DMS114 treated with DMSO at 0.1 percent for 48 hours (cell line): ENCODE data around the gene PWWP2B.
"Not testable (repeated sequence)": the region's sequence is repeated elsewhere in the genome, so short reads cannot be mapped to it uniquely, and the experiment has no call there.

Source experiments
- DNase-seq: peaks from one replicate; lab custom pipeline; 2025; ENCODE audit not compliant: unreplicated experiment; lab: John Stamatoyannopoulos, UW

Gene PWWP2B

GRCh38 chr10:132380986-132381385 is 16.0 kb upstream of the PWWP2B start:
- DNase-seq = not testable (repeated sequence)

- DNase-seq = no peak
Measured at GRCh38 chr10:132381741-132382140, 15.3 kb upstream of the PWWP2B start.

GRCh38 chr10:132382231-132382922 is 14.6 kb upstream of the PWWP2B start:
- DNase-seq = no peak

GRCh38 chr10:132383101-132383500 is 13.9 kb upstream of the PWWP2B start:
- no peak for DNase-seq

GRCh38 chr10:132383751-132384196 is 13.2 kb upstream of the PWWP2B start:
- no peak for DNase-seq

- no peak for DNase-seq
Measured at GRCh38 chr10:132384618-132385388, 12.2 kb upstream of the PWWP2B start.

- DNase-seq = no peak
Measured at GRCh38 chr10:132385389-132385667, 11.7 kb upstream of the PWWP2B start.

- no peak for DNase-seq
Measured at GRCh38 chr10:132385721-132386418, 11.1 kb upstream of the PWWP2B start.

GRCh38 chr10:132386419-132386831 is 10.6 kb upstream of the PWWP2B start:
- no peak for DNase-seq

GRCh38 chr10:132386896-132387295 is 10.1 kb upstream of the PWWP2B start:
- not testable (repeated sequence) for DNase-seq

GRCh38 chr10:132387764-132388210 is 9.2 kb upstream of the PWWP2B start:
- no peak for DNase-seq

GRCh38 chr10:132388891-132389432 is 8.0 kb upstream of the PWWP2B start:
- DNase-seq = no peak

GRCh38 chr10:132389433-132390169 is 7.4 kb upstream of the PWWP2B start:
- DNase-seq = no peak

- DNase-seq = no peak
Measured at GRCh38 chr10:132390170-132390920, 6.7 kb upstream of the PWWP2B start.

- no peak for DNase-seq
Measured at GRCh38 chr10:132390921-132391675, 5.9 kb upstream of the PWWP2B start.

GRCh38 chr10:132391676-132392020 is 5.4 kb upstream of the PWWP2B start:
- no peak for DNase-seq

- DNase-seq = no peak
Measured at GRCh38 chr10:132392184-132392800, 4.7 kb upstream of the PWWP2B start.

- no peak for DNase-seq
Measured at GRCh38 chr10:132392811-132393694, 3.9 kb upstream of the PWWP2B start.
